Panc1 (cell line): ENCODE measurements around the gene NRK. TPM values are rescaled to one million over a fixed set of nuclear protein-coding genes. Genes with fewer than 3 reads are reported as not detected.
"Not testable (repeated sequence)": the region's sequence is repeated elsewhere in the genome, so short reads cannot be mapped to it uniquely, and the experiment has no call there.

Experiments
- ATAC-seq: fragments of 200-7000 bp; cut with Tn5 transposase; 2 replicates; pipeline ENCODE4 v1.9.1; 2020; ENCODE audit warnings: mild to moderate bottlenecking, moderate library complexity
- BruUV-seq: library from RNA; stranded (reverse); fragments of 400-500 nt; replicated peaks from 2 replicates; lab custom pipeline; 2021; lab: Mats Ljungman, UMichigan
- CTCF ChIA-PET: fragments of 300-600 bp; sonication (Branson Sonifier 250); formaldehyde crosslinking; loops from one replicate; lab custom pipeline; 2022; ENCODE audit warnings: antibody characterized with exemption; lab: Charles Lee
- POLR2A ChIA-PET: fragments of 300-600 bp; sonication (Branson Sonifier 250); formaldehyde crosslinking; loops from one replicate; lab custom pipeline; 2022; ENCODE audit warnings: antibody characterized with exemption; lab: Charles Lee
- DNase-seq: peaks from one replicate; pipeline ENCODE4 v3.0.0-alpha.2; 2010; ENCODE audit warnings: low read depth, low spot score
- H3K27ac ChIP-seq: 2 replicates; pipeline ENCODE4 v1.5.1; 2011; ENCODE audit warnings: mild to moderate bottlenecking, low read length, inconsistent platforms
- H3K27me3 ChIP-seq: fragments of 200-500 bp; sonication (Bioruptor generic); 2 replicates; pipeline ENCODE4 v1.6.0; 2014; ENCODE audit warnings: low read length, inconsistent platforms; ENCODE audit not compliant: control insufficient read depth, insufficient read depth
- H3K36me3 ChIP-seq: fragments of 200-500 bp; sonication (Bioruptor generic); 2 replicates; pipeline ENCODE4 v1.5.1; 2014; ENCODE audit warnings: inconsistent platforms, mild to moderate bottlenecking, low read length, moderate library complexity; ENCODE audit not compliant: control insufficient read depth, insufficient read depth
- H3K4me1 ChIP-seq: 2 replicates; pipeline ENCODE4 v1.5.1; 2011; ENCODE audit warnings: inconsistent platforms, mild to moderate bottlenecking, low read length, moderate library complexity; ENCODE audit not compliant: control insufficient read depth, insufficient read depth
- H3K4me3 ChIP-seq, 2 experiments: 2 replicates each; pipeline ENCODE4 v1.5.1; 2011 to 2012; ENCODE audit warnings: low read depth in 2 of 2, low read length in 2 of 2, mild to moderate bottlenecking in 2 of 2, inconsistent platforms in 1 of 2, moderate library complexity in 1 of 2
- H3K9me3 ChIP-seq: fragments of 200-500 bp; sonication (Bioruptor generic); 2 replicates; pipeline ENCODE4 v1.5.1; 2014; ENCODE audit warnings: low read depth, mild to moderate bottlenecking, inconsistent platforms, low read length, moderate library complexity; ENCODE audit not compliant: control insufficient read depth, insufficient read depth
- POLR2AphosphoS5 ChIP-seq: IDR thresholded peaks from 2 replicates; pipeline ENCODE4 v1.6.1; 2012; ENCODE audit warnings: mild to moderate bottlenecking, low read depth, low read length, moderate library complexity
- SIN3A ChIP-seq: IDR thresholded peaks from 2 replicates; pipeline ENCODE4 v1.6.1; 2012; ENCODE audit warnings: low read depth, mild to moderate bottlenecking, low read length, moderate library complexity, borderline replicate concordance; ENCODE audit not compliant: insufficient read depth
- TCF7L2 ChIP-seq: IDR thresholded peaks from 2 replicates; pipeline ENCODE4 v1.6.1; 2011; ENCODE audit warnings: mild to moderate bottlenecking, low read depth, low read length, inconsistent platforms
- in situ Hi-C: cut with HindIII; loops from 2 replicates; pipeline ENCODE4 v1.10.0; 2016; ENCODE audit warnings: low sequenced_read_pairs, low pct_unique_long_range_greater_than_20kb
- intact Hi-C: fragments of 100-400 bp; cut with micrococcal nuclease; formaldehyde crosslinking; loops from one replicate; pipeline ENCODE4 v1.10.0; 2022; ENCODE audit not compliant: unreplicated experiment
- total RNA-seq: library from RNA; stranded (reverse); gene quantifications from one replicate; pipeline ENCODE4 v1.2.1, GENCODE V29; 2021; ENCODE audit not compliant: unreplicated experiment
- TF ChIP-seq, protein P1 (sequence below), 2 experiments: IDR thresholded peaks; 2 replicates each; pipeline ENCODE4 v1.6.1; 2011 to 2012; ENCODE audit warnings: low read depth in 2 of 2, control low read depth in 1 of 2, low read length in 1 of 2, mild to moderate bottlenecking in 1 of 2, moderate library complexity in 1 of 2; ENCODE audit not compliant: insufficient read depth in 1 of 2
- TF ChIP-seq, protein P2 (sequence below): fragments of 450-650 bp; IDR thresholded peaks from 2 replicates; pipeline ENCODE4 v1.5.1; 2017; ENCODE audit warnings: mild to moderate bottlenecking

The NRK gene
- total RNA-seq, 1 experiment from 2014 or later = 0.03 TPM

DNA sequence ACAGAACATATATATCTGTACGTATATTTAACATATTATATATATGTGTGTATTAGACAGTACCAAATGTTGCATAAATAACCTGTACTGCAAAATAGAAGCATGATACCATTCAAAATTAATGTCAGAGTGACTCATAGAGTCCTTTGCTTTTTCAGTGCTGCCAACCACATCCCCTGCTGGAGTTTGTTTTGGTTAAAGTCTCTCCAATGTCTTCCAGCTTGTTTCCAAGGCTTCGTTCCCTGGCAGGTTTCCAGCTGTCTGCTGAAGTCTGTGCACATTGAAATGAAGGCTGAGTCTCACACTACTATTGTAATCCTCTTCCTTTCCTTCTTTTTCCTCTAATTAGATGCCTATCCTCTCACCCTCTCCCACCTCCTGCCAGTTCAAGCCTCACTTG lies 14.9 kb downstream of the NRK start:
- no peaks in the 10 kb centered on the region for H3K4me1 ChIP-seq
- H3K27me3 ChIP-seq = no peaks in the 10 kb centered on the region
- no peaks in the 10 kb centered on the region for H3K9me3 ChIP-seq
- CTCF ChIA-PET = no interaction called here
- ATAC-seq (no peak), DNase-seq (no peak)
- H3K27ac ChIP-seq = no peak overlapping the region
- POLR2A ChIA-PET = no interaction called here
- in situ Hi-C loops = no loop called here
- no peaks in the 10 kb centered on the region for H3K36me3 ChIP-seq
- BruUV-seq = no TSS peak
- no peak for TF ChIP-seq SIN3A
- TF ChIP-seq POLR2AphosphoS5 = no peak
- TF ChIP-seq, protein P1, sequence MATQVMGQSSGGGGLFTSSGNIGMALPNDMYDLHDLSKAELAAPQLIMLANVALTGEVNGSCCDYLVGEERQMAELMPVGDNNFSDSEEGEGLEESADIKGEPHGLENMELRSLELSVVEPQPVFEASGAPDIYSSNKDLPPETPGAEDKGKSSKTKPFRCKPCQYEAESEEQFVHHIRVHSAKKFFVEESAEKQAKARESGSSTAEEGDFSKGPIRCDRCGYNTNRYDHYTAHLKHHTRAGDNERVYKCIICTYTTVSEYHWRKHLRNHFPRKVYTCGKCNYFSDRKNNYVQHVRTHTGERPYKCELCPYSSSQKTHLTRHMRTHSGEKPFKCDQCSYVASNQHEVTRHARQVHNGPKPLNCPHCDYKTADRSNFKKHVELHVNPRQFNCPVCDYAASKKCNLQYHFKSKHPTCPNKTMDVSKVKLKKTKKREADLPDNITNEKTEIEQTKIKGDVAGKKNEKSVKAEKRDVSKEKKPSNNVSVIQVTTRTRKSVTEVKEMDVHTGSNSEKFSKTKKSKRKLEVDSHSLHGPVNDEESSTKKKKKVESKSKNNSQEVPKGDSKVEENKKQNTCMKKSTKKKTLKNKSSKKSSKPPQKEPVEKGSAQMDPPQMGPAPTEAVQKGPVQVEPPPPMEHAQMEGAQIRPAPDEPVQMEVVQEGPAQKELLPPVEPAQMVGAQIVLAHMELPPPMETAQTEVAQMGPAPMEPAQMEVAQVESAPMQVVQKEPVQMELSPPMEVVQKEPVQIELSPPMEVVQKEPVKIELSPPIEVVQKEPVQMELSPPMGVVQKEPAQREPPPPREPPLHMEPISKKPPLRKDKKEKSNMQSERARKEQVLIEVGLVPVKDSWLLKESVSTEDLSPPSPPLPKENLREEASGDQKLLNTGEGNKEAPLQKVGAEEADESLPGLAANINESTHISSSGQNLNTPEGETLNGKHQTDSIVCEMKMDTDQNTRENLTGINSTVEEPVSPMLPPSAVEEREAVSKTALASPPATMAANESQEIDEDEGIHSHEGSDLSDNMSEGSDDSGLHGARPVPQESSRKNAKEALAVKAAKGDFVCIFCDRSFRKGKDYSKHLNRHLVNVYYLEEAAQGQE (IDR thresholded peaks at IDR 0.05; ENCODE audit: insufficient read depth in 1 of 2, low read depth in 2 of 2, low read length in 1 of 2) = no peak
- TF ChIP-seq, protein P2, sequence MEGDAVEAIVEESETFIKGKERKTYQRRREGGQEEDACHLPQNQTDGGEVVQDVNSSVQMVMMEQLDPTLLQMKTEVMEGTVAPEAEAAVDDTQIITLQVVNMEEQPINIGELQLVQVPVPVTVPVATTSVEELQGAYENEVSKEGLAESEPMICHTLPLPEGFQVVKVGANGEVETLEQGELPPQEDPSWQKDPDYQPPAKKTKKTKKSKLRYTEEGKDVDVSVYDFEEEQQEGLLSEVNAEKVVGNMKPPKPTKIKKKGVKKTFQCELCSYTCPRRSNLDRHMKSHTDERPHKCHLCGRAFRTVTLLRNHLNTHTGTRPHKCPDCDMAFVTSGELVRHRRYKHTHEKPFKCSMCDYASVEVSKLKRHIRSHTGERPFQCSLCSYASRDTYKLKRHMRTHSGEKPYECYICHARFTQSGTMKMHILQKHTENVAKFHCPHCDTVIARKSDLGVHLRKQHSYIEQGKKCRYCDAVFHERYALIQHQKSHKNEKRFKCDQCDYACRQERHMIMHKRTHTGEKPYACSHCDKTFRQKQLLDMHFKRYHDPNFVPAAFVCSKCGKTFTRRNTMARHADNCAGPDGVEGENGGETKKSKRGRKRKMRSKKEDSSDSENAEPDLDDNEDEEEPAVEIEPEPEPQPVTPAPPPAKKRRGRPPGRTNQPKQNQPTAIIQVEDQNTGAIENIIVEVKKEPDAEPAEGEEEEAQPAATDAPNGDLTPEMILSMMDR = no peak
- TF ChIP-seq TCF7L2 = no peak
- no peak overlapping the region for H3K4me3 ChIP-seq
- intact Hi-C loops = no loop called here

DNA sequence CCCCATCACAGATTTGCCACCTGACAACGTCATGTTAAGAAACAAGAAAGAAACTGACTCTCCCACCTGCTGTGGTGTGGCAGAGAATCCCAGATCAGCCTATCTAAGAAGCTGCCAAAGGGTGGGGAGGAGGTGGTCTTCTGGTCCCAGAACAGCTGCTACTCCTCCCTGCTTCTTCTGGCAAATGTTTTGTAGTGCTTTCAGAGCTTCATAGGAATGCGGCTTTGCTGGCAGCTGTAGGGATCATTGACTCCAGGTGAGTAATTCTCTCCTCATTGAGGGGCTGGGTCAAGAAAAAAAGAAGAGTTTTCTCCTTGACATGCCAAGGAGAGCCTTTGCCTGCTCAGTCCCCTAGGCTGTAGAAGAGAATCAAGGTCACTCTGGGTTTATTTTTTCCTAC lies 23.3 kb downstream of the NRK start:
- in situ Hi-C loops (no loop called here), intact Hi-C loops (no loop called here)
- no TSS peak for BruUV-seq

DNA sequence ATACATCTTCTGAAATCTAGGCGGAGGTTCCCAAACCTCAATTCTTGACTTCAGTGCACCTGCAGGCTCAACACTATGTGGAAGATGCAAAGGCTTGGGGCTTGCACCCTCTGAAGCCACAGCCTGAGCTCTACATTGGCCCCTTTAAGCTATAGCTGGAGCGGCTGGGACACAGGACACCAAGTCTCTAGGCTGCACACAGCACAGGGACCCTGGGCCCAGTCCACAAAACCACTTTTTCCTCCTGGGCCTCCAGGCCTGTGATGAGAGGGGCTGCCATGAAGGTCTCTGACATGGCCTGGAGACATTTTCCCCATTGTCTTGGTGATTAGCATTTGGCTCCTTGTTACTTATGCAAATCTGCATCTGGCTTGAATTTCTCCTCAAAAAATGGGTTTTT lies 27.8 kb downstream of the NRK start:
- H3K9me3 ChIP-seq, H3K36me3 ChIP-seq, in situ Hi-C loops, H3K4me3 ChIP-seq, DNase-seq, CTCF ChIA-PET, H3K27ac ChIP-seq, intact Hi-C loops, BruUV-seq, H3K27me3 ChIP-seq, POLR2A ChIA-PET, ATAC-seq, H3K4me1 ChIP-seq: not testable (repeated sequence)

More for the DNA sequence above, 23.3 kb downstream of the NRK start:
- TF ChIP-seq, protein P2 = no peak
- TF ChIP-seq SIN3A = no peak
- TF ChIP-seq TCF7L2 = no peak
- no peak overlapping the region for H3K4me3 ChIP-seq
- ATAC-seq (no peak), DNase-seq (no peak)
- H3K9me3 ChIP-seq = no peaks in the 10 kb centered on the region
- CTCF ChIA-PET = no interaction called here
- no peaks in the 10 kb centered on the region for H3K36me3 ChIP-seq
- H3K27ac ChIP-seq = no peak overlapping the region
- H3K4me1 ChIP-seq = no peaks in the 10 kb centered on the region
- no peaks in the 10 kb centered on the region for H3K27me3 ChIP-seq
- POLR2A ChIA-PET = no interaction called here
